Measurements from ENCODE around the gene HERPUD2.
A peak's percentile ranks its signal among the peaks of the same experiment; 100 is the strongest.

- TF ChIP-seq, protein P1, sequence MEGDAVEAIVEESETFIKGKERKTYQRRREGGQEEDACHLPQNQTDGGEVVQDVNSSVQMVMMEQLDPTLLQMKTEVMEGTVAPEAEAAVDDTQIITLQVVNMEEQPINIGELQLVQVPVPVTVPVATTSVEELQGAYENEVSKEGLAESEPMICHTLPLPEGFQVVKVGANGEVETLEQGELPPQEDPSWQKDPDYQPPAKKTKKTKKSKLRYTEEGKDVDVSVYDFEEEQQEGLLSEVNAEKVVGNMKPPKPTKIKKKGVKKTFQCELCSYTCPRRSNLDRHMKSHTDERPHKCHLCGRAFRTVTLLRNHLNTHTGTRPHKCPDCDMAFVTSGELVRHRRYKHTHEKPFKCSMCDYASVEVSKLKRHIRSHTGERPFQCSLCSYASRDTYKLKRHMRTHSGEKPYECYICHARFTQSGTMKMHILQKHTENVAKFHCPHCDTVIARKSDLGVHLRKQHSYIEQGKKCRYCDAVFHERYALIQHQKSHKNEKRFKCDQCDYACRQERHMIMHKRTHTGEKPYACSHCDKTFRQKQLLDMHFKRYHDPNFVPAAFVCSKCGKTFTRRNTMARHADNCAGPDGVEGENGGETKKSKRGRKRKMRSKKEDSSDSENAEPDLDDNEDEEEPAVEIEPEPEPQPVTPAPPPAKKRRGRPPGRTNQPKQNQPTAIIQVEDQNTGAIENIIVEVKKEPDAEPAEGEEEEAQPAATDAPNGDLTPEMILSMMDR (IDR thresholded peaks at IDR 0.05) = no peak
- TF ChIP-seq POLR2A (IDR thresholded peaks at IDR 0.05) = peak; percentile 2 to 96
Measured at GRCh38 chr7:35694784-35695472, at the start of gene HERPUD2.
